LNCAP (cell line): ENCODE measurements around the gene CPSF4.

Source experiments
- TF ChIP-seq, protein P1 (sequence below): fragments of 450-650 bp; IDR thresholded peaks from 2 replicates; pipeline ENCODE4 v1.5.1; 2017; ENCODE audit warnings: mild to moderate bottlenecking

Gene CPSF4

DNA sequence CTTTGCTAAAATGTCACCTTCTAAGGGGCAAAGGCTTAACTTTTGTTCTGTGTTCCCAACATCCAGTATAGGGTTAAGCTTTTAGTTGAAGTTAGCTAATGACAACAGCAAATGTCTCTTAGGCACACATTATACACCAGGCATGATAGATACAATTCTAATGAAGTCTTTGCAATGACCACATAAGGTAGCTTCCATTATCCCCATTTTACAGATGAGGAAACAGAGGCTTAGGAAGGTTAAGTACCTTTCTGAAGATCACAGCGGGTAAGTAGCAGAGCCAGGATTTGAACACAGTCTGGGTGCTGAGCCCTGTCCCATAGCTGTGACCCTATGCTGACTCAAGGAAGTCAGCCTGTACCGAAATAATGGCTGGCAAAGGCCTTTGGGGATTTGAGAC, 28.1 kb upstream of the CPSF4 start:
- TF ChIP-seq, protein P1, sequence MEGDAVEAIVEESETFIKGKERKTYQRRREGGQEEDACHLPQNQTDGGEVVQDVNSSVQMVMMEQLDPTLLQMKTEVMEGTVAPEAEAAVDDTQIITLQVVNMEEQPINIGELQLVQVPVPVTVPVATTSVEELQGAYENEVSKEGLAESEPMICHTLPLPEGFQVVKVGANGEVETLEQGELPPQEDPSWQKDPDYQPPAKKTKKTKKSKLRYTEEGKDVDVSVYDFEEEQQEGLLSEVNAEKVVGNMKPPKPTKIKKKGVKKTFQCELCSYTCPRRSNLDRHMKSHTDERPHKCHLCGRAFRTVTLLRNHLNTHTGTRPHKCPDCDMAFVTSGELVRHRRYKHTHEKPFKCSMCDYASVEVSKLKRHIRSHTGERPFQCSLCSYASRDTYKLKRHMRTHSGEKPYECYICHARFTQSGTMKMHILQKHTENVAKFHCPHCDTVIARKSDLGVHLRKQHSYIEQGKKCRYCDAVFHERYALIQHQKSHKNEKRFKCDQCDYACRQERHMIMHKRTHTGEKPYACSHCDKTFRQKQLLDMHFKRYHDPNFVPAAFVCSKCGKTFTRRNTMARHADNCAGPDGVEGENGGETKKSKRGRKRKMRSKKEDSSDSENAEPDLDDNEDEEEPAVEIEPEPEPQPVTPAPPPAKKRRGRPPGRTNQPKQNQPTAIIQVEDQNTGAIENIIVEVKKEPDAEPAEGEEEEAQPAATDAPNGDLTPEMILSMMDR, result no peak

DNA sequence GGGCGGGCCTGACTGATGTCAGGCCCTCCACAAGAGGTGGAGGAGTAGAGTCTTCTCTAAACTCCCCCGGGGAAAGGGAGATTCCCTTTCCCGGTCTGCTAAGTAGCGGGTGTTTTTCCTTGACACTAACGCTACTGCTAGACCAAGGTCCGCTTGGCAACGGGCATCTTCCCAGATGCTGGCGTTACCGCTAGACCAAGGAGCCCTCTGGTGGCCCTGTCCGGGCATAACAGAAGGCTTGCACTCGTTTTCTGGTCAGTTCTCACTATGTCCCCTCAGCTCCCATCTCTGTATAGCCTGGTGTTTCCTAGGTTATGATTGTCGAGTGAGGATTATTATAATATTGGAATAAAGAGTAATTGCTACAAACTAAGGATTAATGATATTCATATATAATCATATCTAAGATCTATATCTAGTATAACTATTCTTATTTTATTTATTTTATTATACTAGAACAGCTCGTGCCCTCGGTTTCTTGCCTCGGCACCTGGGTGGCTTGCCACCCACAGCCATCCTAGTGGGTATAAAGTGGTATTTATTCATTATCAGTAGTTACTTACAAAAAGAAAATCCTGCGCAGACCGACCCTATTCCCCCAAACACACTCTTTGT, 23.1 kb upstream of the CPSF4 start:
- TF ChIP-seq, protein P1, result peak; percentile 70

- TF ChIP-seq, protein P1, result no peak
These were observed 20.5 kb upstream of the CPSF4 start for GRCh38 chr7:99418260-99418659.

DNA sequence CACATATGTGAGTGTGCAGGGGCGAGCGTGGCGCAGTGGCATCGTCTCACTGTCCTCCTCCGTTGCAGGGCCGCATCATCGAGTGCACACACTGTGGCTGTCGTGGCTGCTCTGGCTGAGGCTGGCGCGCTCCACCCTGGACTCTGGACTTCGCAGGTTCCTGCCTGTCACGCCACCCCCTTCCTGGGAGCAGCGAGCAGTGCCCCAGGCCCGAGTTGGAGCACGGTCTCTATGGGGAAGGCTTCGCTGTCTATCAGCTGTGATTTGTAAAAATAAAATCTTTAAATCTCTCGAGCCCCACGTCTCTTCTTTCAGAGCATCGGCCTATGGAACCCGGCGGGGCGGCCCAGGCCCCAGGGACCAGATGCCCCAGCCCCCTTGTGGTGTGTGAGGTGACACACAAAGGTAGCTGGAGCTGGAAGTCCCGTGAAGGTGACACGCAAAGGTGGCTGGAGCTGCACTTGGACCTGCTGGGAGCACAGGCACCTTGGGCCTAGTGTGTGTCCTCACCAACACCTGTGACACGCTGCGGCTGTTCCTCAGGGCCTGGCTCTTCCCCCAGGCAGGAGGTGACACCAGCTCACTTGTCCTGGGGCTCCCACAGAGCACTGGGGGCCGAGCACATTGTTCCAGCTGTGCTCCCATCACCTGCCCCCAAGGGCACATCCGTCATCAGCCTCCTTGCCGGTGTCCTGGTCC, 19.3 kb upstream of the CPSF4 start:
- TF ChIP-seq, protein P1, result no peak

DNA sequence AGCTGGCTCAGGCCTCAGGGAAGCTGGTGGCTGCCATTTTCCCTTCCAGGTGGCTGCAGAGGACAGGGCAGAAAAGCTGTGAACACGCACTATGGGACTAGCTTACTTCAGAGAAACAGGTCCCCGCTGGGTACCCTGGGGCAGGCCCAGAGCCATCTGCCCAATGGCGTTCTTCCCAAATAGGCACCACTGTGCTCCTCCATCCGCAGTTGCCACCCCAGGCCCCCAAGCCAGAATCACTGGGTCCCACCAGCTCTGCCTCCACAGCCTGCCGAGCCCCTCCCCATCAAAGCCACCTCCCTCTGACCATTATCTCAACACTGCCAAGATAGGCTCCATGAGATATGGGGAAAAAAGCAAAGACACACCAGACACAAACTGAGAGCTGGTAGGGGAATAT, 18.5 kb upstream of the CPSF4 start:
- TF ChIP-seq, protein P1, result no peak

DNA sequence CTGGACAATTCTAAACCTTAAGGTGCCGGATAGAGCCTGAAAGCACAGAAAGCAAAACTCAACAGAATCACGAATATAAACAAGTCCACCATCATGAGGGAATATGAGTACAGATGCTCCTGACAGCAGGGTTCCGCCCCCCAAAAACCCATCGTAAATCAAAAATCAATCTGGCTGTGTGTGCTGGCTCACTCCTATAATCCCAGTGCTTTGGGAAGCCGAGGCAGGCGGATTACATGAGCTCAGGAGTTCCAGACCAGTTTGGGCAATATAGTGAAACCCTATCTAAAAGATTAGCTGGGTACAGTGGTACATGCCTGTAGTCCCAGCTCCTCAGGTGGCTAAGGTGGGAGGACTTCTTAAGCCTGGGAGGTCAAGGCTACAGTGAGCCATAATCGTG, 17.8 kb upstream of the CPSF4 start:
- TF ChIP-seq, protein P1, result no peak

- TF ChIP-seq, protein P1, result no peak
These were observed 16.6 kb upstream of the CPSF4 start for GRCh38 chr7:99422186-99422585.
